Psoas muscle (tissue), 8 donors: ENCODE data around the gene WEE2. TPM values are rescaled to one million over a fixed set of nuclear protein-coding genes. Genes with fewer than 3 reads are reported as not detected.
A peak's percentile ranks its signal among the peaks of the same experiment; 100 is the strongest.

Experiments
- ATAC-seq, 4 donors: fragments of 200-7000 bp; cut with Tn5 transposase; one replicate each; pipeline ENCODE4 v1.9.1; 2020; ENCODE audit warnings: moderate library complexity in 3 of 4, mild to moderate bottlenecking in 2 of 4
- DNase-seq, 2 donors: peaks; one replicate each; pipeline ENCODE4 v3.0.0-alpha.2; 2020
- H3K27ac ChIP-seq: fragments of 200-600 bp; one replicate; pipeline ENCODE4 v1.8.0; 2022
- H3K27me3 ChIP-seq, 3 donors: fragments of 200-600 bp in 1 of 3; one replicate each; pipeline versions ENCODE4 v1.6.1 to v1.8.0; 2013 to 2022; ENCODE audit warnings: low read length in 2 of 3, mild to moderate bottlenecking in 2 of 3, moderate library complexity in 1 of 3; ENCODE audit not compliant: insufficient read depth in 3 of 3
- H3K36me3 ChIP-seq, 2 donors: fragments of 200-600 bp in 1 of 2; one replicate each; pipeline versions ENCODE4 v1.6.1 to v1.8.0; 2013 to 2022; ENCODE audit warnings: low read depth in 1 of 2, mild to moderate bottlenecking in 1 of 2, moderate library complexity in 1 of 2; ENCODE audit not compliant: insufficient read depth in 1 of 2
- H3K4me1 ChIP-seq: fragments of 200-600 bp; one replicate; pipeline ENCODE4 v1.8.0; 2022
- H3K4me3 ChIP-seq: fragments of 200-600 bp; one replicate; pipeline ENCODE4 v1.8.0; 2022; ENCODE audit warnings: mild to moderate bottlenecking
- H3K9me3 ChIP-seq: fragments of 200-600 bp; one replicate; pipeline ENCODE4 v1.8.0; 2022
- WGBS, 3 donors: extraction: QIAGEN DNeasy Blood & Tissue Kit; methylation state at CpG; one replicate each; pipeline versions ENCODE4 v1.1.6 to v1.1.7; 2013; 5-methylcytosine and 5-hydroxymethylcytosine counted together
- intact Hi-C, 2 donors: fragments of 100-400 bp; cut with DNase I; formaldehyde crosslinking; loops; one replicate each; pipeline versions ENCODE4 v1.11.0 to v1.14.2; 2022
- polyA plus RNA-seq, 3 donors: library from polyadenylated mRNA; stranded (reverse); fragments of 200-250 nt; gene quantifications; one replicate each; pipeline ENCODE4 v1.2.3, GENCODE V29; 2013
- total RNA-seq, 4 donors: library from RNA; stranded (reverse); fragmentation: NEBNext Ultra II Directional in 2 of 4; extraction: Animal tissue kit (Norgen Biotek cat#: 25700) in 2 of 4; gene quantifications; one replicate each; pipeline versions ENCODE4 v1.2.1 to v1.2.4, GENCODE V29; 2021 to 2023
- TF ChIP-seq, protein P1 (sequence below): fragments of 200-600 bp; IDR thresholded peaks from one replicate; pipeline ENCODE4 v1.8.0; 2022; ENCODE audit warnings: antibody characterized with exemption
- donor health status: healthy with polysubstance abuse.
- donor health status: DM: no; HTN: no; CAD: no; lungs with moderate emphysema.
- donor health status: Bipolar disorder and iron deficiency.
- donor health status: healthy.
- donor health status: DM: yes; HTN: yes; CAD: no.
- donor health status: DM: no; HTN: no; CAD: no.
- donor health status: DM: no; HTN: no; CAD: no.
- donor health status: DM: yes; HTN: yes; CAD: no.

WEE2 gene
- total and polyA plus RNA-seq, 7 donors: not detected

GRCh38 chr7:141698247-141699015, 9.7 kb upstream of the WEE2 start:
- WGBS, 3 donors: 93 to 100% (median 97%) methylated on average over 1 of the region's 1 CpG
- no peaks in the 10 kb centered on the region for H3K27me3 ChIP-seq
- ATAC-seq (no peak), DNase-seq (no peak)
- H3K9me3 ChIP-seq: no peaks in the 10 kb centered on the region
- intact Hi-C loops: no loop called here
- no peaks in the 10 kb centered on the region for H3K36me3 ChIP-seq
- H3K27ac ChIP-seq: no peak overlapping the region
- TF ChIP-seq, protein P1, sequence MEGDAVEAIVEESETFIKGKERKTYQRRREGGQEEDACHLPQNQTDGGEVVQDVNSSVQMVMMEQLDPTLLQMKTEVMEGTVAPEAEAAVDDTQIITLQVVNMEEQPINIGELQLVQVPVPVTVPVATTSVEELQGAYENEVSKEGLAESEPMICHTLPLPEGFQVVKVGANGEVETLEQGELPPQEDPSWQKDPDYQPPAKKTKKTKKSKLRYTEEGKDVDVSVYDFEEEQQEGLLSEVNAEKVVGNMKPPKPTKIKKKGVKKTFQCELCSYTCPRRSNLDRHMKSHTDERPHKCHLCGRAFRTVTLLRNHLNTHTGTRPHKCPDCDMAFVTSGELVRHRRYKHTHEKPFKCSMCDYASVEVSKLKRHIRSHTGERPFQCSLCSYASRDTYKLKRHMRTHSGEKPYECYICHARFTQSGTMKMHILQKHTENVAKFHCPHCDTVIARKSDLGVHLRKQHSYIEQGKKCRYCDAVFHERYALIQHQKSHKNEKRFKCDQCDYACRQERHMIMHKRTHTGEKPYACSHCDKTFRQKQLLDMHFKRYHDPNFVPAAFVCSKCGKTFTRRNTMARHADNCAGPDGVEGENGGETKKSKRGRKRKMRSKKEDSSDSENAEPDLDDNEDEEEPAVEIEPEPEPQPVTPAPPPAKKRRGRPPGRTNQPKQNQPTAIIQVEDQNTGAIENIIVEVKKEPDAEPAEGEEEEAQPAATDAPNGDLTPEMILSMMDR: no peak
- H3K4me3 ChIP-seq: no peak overlapping the region
- H3K4me1 ChIP-seq: peaks cover 11% of the 10 kb centered on the region

DNA sequence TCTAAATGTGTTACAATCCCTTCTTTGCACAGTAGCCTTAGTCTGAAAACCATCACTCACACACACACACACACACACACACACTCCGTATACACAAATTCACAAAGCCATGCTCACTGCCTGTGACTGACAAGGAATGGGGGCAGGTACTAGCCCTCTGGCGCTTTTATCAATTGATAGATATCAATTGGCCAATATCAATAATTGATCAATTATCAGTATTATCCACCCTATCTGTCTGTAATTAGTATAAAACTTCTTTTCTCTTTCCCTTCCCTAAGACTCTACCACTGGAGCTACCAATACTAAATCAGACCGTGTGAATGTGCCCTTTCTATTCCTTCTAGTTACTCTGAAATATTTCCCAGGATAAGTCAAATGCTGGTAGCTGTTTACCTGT, 8.3 kb upstream of the WEE2 start:
- no peaks in the 10 kb centered on the region for H3K36me3 ChIP-seq
- WGBS, 3 donors: 76 to 84% (median 80%) methylated on average over 3 of the region's 3 CpGs
- H3K4me3 ChIP-seq: no peak overlapping the region
- no peaks in the 10 kb centered on the region for H3K9me3 ChIP-seq
- H3K27me3 ChIP-seq: no peaks in the 10 kb centered on the region
- DNase-seq: no peak
- peaks cover 11% of the 10 kb centered on the region for H3K4me1 ChIP-seq
- peak overlapping the region; percentile 73 for H3K27ac ChIP-seq
- TF ChIP-seq, protein P1: no peak
- no peak for ATAC-seq
- intact Hi-C loops: no loop called here

- WGBS, 3 donors: 62 to 70% (median 66%) methylated on average over 5 of the region's 5 CpGs
- DNase-seq (no peak), ATAC-seq (no peak)
- Histone ChIP-seq H3K27me3 (no peaks in the 10 kb centered on the region), H3K4me3 (peak overlapping the region; percentile 87), H3K4me1 (peaks cover 11% of the 10 kb centered on the region), H3K27ac (peak overlapping the region; percentile 73), H3K36me3 (no peaks in the 10 kb centered on the region), H3K9me3 (no peaks in the 10 kb centered on the region)
- TF ChIP-seq, protein P1: no peak
- intact Hi-C loops: no loop called here
Measured at GRCh38 chr7:141700296-141700847, 7.8 kb upstream of the WEE2 start.

DNA sequence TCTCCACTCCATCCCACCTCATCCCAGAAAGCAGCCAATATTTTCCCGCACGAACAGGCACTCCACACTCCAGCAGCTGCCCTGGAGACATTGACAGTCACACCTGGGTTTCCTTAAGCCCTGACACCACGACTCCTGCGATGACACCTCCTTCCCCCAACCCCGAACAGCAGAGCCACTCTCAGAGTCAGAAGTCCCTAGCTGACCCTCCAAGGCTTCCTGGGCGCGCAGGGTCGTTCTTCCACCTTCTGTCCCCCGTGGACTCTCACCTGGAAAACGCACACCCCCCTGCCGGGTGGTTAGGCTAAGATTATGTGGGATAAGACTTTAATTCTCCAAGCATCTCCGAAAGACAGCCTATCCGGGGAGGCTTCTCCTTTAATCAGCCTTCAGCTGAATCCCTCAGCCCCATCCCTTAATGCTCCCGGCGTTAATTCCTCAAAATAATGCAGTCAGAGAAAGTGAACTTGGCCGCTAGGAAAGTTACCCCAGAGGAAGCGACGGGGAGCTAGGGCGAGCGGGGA, 7.2 kb upstream of the WEE2 start:
- peak; percentile 20 to 38 (median 27) for ATAC-seq
- Histone ChIP-seq H3K27me3 (no peaks in the 10 kb centered on the region), H3K9me3 (no peaks in the 10 kb centered on the region), H3K4me1 (peaks cover 11% of the 10 kb centered on the region), H3K4me3 (peak overlapping the region; percentile 87), H3K36me3 (no peaks in the 10 kb centered on the region), H3K27ac (peak overlapping the region; percentile 73)
- 16 to 24% (median 17%) methylated on average over 16 to 20 of the region's 20 CpGs for WGBS, 3 donors
- no peak for DNase-seq
- TF ChIP-seq, protein P1: no peak
- intact Hi-C loops: no loop called here
